HepG2 (cell line): ENCODE results near the gene FAM83F. TPM values are rescaled to one million over a fixed set of nuclear protein-coding genes. Genes with fewer than 3 reads are reported as not detected.

Experiments
- CAMTA2 ChIP-seq: sonication (generic); formaldehyde crosslinking; IDR thresholded peaks from 2 replicates; pipeline ENCODE4 v1.4.0; 2020; ENCODE audit warnings: mild to moderate bottlenecking, missing genetic modification reagents, borderline replicate concordance
- CCAR2 ChIP-seq: fragments of 200-400 bp; formaldehyde crosslinking; optimal IDR thresholded peaks from 2 replicates; pipeline ENCODE3; 2018; ENCODE audit warnings: low read depth, mild to moderate bottlenecking, low read length, moderate library complexity
- DRAP1 ChIP-seq: IDR thresholded peaks from 2 replicates; pipeline ENCODE4 v1.6.1; 2016; ENCODE audit warnings: missing genetic modification reagents, missing compliant biosample characterization
- ELF4 ChIP-seq: sonication (generic); formaldehyde crosslinking; IDR thresholded peaks from 2 replicates; pipeline ENCODE4 v1.5.0; 2020; ENCODE audit warnings: missing genetic modification reagents, mild to moderate bottlenecking, moderate library complexity, borderline replicate concordance
- GABPA ChIP-seq, 2 experiments: IDR thresholded peaks; 2 replicates each; pipeline ENCODE4 v1.6.1; 2011 to 2016; ENCODE audit warnings: low read depth in 2 of 2, low read length in 1 of 2, missing biosample characterization in 1 of 2, missing genetic modification characterization in 1 of 2
- KAT8 ChIP-seq: IDR thresholded peaks from 2 replicates; pipeline ENCODE4 v1.6.1; 2016; ENCODE audit warnings: missing genetic modification reagents, missing compliant biosample characterization
- KMT2A ChIP-seq: sonication (generic); formaldehyde crosslinking; IDR thresholded peaks from 2 replicates; pipeline ENCODE4 v1.4.0; 2020; ENCODE audit warnings: missing genetic modification reagents
- NR2C2 ChIP-seq: sonication (generic); formaldehyde crosslinking; IDR thresholded peaks from 2 replicates; pipeline ENCODE4 v1.4.0; 2020; ENCODE audit warnings: missing genetic modification reagents, mild to moderate bottlenecking, moderate library complexity, borderline replicate concordance
- PAXIP1 ChIP-seq: sonication (generic); formaldehyde crosslinking; conservative IDR thresholded peaks from 2 replicates; pipeline ENCODE4 v1.4.0; 2020; ENCODE audit warnings: mild to moderate bottlenecking, missing genetic modification reagents, moderate library complexity
- REL ChIP-seq: sonication (generic); formaldehyde crosslinking; conservative IDR thresholded peaks from 2 replicates; pipeline ENCODE4 v1.8.0; 2022; ENCODE audit warnings: mild to moderate bottlenecking, missing genetic modification reagents, moderate library complexity
- SATB2 ChIP-seq: sonication (generic); formaldehyde crosslinking; IDR thresholded peaks from 2 replicates; pipeline ENCODE4 v1.5.0; 2020; ENCODE audit warnings: missing genetic modification reagents
- SMAD1 ChIP-seq: sonication (generic); formaldehyde crosslinking; IDR thresholded peaks from 2 replicates; pipeline ENCODE4 v1.4.0; 2020; ENCODE audit warnings: missing genetic modification reagents, low read depth, mild to moderate bottlenecking, borderline replicate concordance
- TCF7 ChIP-seq: sonication (generic); IDR thresholded peaks from 2 replicates; pipeline ENCODE4 v1.6.1; 2016; ENCODE audit warnings: antibody characterized with exemption, low read depth
- TGIF2 ChIP-seq: IDR thresholded peaks from 2 replicates; pipeline ENCODE4 v1.6.1; 2016; ENCODE audit warnings: control low read depth, missing compliant biosample characterization
- TMF1 ChIP-seq: sonication (generic); formaldehyde crosslinking; IDR thresholded peaks from 2 replicates; pipeline ENCODE4 v1.8.1; 2022; ENCODE audit warnings: low read depth, missing genetic modification reagents
- ZBTB2 ChIP-seq: sonication (generic); formaldehyde crosslinking; IDR thresholded peaks from 2 replicates; pipeline ENCODE4 v1.8.0; 2022; ENCODE audit warnings: low read depth, missing genetic modification reagents
- ZBTB39 ChIP-seq: sonication (generic); formaldehyde crosslinking; IDR thresholded peaks from 2 replicates; pipeline ENCODE4 v1.5.0; 2020; ENCODE audit warnings: missing genetic modification reagents
- ZFP37 ChIP-seq: sonication (generic); formaldehyde crosslinking; IDR thresholded peaks from 2 replicates; pipeline ENCODE4 v1.4.0; 2020; ENCODE audit warnings: missing genetic modification reagents, borderline replicate concordance
- ZNF510 ChIP-seq: sonication (generic); formaldehyde crosslinking; IDR thresholded peaks from 2 replicates; pipeline ENCODE4 v1.4.0; 2020; ENCODE audit warnings: low read depth, mild to moderate bottlenecking, missing genetic modification reagents
- ZNF577 ChIP-seq: sonication (generic); formaldehyde crosslinking; IDR thresholded peaks from 2 replicates; pipeline ENCODE4 v1.4.0; 2020; ENCODE audit warnings: mild to moderate bottlenecking, low read depth, missing genetic modification reagents, borderline replicate concordance
- ZNF740 ChIP-seq: sonication (generic); formaldehyde crosslinking; IDR thresholded peaks from 2 replicates; pipeline ENCODE4 v1.4.0; 2020; ENCODE audit warnings: missing genetic modification reagents
- ZNF850 ChIP-seq: sonication (generic); formaldehyde crosslinking; conservative IDR thresholded peaks from 2 replicates; pipeline ENCODE4 v1.9.0; 2021; ENCODE audit warnings: mild to moderate bottlenecking, missing genetic modification reagents
- polyA plus RNA-seq, 8 experiments: library from polyadenylated mRNA; depleted of rRNA in 3 of 8; stranded (reverse) in 7 of 8; unstranded in 1 of 8; fragments of >200 nt; fragmentation: Illumina TruSeq in 4 of 8; extraction: Trizol in 4 of 8; gene quantifications; 2 replicates each; pipeline versions ENCODE4 v1.2.1 to v1.2.3, GENCODE V29; 2011 to 2016; ENCODE audit warnings: low read depth in 4 of 8, missing spikeins in 1 of 8, mixed read lengths in 1 of 8; ENCODE audit not compliant: insufficient read depth in 1 of 8
- total RNA-seq, 5 experiments: library from RNA; depleted of rRNA; stranded (reverse); fragments of >200 nt; fragmentation: Illumina TruSeq; extraction: Trizol; gene quantifications; 2 replicates each; pipeline ENCODE4 v1.2.3, GENCODE V29; 2016; ENCODE audit warnings: low read depth in 1 of 5

Gene FAM83F
- total and polyA plus RNA-seq, 2 of the 13 experiments (the other 11 are each of a cell fraction or from before 2014, with no cell fraction given): not detected

- TF ChIP-seq ZBTB39 (no peak), ZNF577 (CRISPR knock-in tag) (no peak), TCF7 (no peak), KMT2A (CRISPR knock-in tag) (peak; percentile 37; the same call in 1 of the 2 replicates), KAT8 (CRISPR knock-in tag) (peak; percentile 93), ZFP37 (CRISPR knock-in tag) (no peak), SATB2 (no peak), ELF4 (CRISPR knock-in tag) (no peak), ZBTB2 (CRISPR knock-in tag) (no peak), ZNF740 (CRISPR knock-in tag) (peak; percentile 30; the same call in 1 of the 2 replicates), REL (CRISPR knock-in tag) (no peak), PAXIP1 (CRISPR knock-in tag) (peak; percentile 9), ZNF510 (CRISPR knock-in tag) (no peak), SMAD1 (CRISPR knock-in tag) (no peak), GABPA (IDR thresholded peaks at IDR 0.05; ENCODE audit: low read depth, low read length) (peak; percentile 37; the same call in 1 of the 2 replicates), GABPA (CRISPR knock-in tag; IDR thresholded peaks at IDR 0.05; ENCODE audit: low read depth) (peak; percentile 89), ZNF850 (CRISPR knock-in tag) (no peak), NR2C2 (CRISPR knock-in tag) (peak; percentile 39; the same call in 1 of the 2 replicates), CCAR2 (no peak), TMF1 (CRISPR knock-in tag) (no peak), TGIF2 (CRISPR knock-in tag) (no peak), CAMTA2 (CRISPR knock-in tag) (no peak), DRAP1 (CRISPR knock-in tag) (peak; percentile 70; the same call in 1 of the 2 replicates)
These were observed 49.5 kb downstream of the FAM83F start (continued) for GRCh38 chr22:40044102-40044869.
